GM19452 (cell line): ENCODE results near the gene ZNF831.

Experiments used
- ATAC-seq: cut with Tn5 transposase; IDR thresholded peaks from one replicate; pipeline ENCODE4 v1.9.1; 2021; ENCODE audit not compliant: unreplicated experiment

ZNF831 gene

GRCh38 chr20:59178983-59179595 is 15.5 kb downstream of the ZNF831 start:
- no peak for ATAC-seq

- ATAC-seq = no peak
Measured at GRCh38 chr20:59179988-59180387, 16.4 kb downstream of the ZNF831 start.

- ATAC-seq = no peak
Measured at GRCh38 chr20:59181936-59182335, 18.3 kb downstream of the ZNF831 start.

GRCh38 chr20:59182401-59183044 is 18.9 kb downstream of the ZNF831 start:
- no peak for ATAC-seq

DNA sequence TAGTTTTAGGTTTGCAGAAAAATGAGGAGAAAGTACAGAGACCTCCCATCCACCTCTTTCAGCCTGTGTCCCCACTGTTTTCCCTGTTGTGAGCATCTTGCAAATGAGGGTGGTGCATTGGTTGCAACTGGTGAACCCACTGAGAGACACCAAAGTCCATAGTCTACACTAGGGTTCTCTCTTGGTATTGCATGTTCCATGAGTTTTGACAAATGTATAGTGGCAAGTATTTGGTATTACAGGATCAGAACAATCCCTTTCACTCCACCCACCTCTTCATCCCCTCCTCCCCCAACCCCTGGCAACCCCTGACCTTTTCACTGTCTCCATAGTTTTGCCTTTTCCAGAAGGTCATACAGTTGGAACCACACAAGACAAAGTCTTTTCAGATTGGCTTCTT is 20.1 kb downstream of the ZNF831 start:
- ATAC-seq = no peak

GRCh38 chr20:59184880-59185447 is 21.3 kb downstream of the ZNF831 start:
- ATAC-seq = no peak

GRCh38 chr20:59185809-59186208 is 22.2 kb downstream of the ZNF831 start:
- ATAC-seq = no peak

GRCh38 chr20:59190466-59190865 is 26.8 kb downstream of the ZNF831 start:
- no peak for ATAC-seq

DNA sequence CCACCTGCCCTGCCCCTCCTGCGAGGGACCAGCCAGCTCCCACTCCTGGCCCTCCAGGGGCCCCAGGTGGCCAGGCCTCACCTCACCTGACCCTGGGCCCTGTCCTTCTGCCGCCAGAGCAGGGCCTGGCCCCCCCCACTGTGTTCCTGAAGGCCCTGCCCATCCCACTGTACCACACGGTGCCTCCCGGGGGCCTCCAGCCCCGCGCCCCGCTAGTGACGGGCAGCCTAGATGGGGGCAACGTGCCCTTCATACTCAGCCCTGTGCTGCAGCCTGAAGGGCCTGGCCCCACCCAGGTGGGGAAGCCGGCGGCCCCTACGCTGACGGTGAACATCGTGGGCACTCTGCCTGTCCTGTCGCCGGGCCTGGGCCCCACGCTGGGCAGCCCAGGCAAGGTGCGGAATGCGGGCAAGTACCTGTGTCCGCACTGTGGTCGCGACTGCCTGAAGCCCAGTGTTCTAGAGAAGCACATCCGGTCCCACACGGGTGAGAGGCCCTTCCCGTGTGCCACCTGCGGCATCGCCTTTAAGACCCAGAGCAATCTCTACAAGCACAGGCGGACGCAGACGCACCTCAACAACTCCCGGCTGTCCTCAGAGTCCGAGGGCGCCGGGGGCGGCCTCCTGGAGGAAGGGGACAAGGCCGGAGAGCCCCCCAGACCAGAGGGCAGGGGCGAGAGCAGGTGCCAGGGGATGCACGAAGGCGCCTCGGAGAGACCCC is 27.6 kb downstream of the ZNF831 start:
- ATAC-seq = no peak

DNA sequence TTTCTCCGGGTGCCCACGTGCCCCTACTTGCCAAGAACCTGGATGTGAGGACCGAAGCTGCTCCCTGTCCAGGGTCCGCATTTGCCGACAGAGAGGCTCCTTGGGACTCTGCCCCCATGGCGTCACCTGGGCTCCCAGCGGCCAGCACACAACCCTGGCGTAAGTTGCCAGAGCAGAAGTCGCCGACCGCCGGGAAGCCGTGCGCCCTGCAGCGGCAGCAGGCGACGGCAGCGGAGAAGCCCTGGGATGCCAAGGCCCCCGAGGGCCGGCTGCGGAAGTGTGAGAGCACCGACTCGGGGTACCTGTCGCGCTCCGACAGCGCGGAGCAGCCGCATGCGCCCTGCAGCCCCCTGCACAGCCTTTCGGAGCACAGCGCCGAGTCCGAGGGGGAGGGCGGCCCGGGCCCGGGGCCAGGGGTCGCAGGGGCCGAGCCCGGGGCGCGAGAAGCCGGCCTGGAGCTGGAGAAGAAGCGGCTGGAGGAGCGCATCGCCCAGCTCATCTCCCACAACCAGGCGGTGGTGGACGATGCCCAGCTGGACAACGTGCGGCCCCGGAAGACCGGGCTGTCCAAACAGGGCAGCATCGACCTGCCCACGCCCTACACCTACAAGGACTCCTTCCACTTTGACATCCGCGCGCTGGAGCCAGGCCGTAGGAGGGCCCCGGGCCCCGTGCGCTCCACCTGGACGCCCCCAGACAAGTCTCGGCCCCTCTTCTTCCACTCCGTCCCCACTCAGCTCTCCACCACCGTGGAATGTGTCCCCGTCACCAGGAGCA is 28.3 kb downstream of the ZNF831 start:
- no peak for ATAC-seq

DNA sequence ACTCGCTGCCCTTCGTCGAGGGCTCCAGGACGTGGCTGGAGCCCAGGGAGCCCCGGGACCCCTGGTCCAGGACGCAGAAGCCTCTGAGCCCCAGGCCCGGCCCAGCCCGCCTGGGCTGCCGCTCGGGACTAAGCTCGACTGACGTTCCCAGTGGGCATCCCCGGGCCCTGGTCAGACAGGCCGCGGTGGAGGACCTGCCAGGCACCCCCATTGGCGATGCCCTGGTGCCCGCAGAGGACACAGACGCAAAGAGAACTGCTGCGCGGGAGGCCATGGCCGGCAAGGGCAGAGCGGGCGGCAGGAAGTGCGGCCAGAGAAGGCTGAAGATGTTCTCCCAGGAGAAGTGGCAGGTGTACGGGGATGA is 28.9 kb downstream of the ZNF831 start:
- no peak for ATAC-seq

DNA sequence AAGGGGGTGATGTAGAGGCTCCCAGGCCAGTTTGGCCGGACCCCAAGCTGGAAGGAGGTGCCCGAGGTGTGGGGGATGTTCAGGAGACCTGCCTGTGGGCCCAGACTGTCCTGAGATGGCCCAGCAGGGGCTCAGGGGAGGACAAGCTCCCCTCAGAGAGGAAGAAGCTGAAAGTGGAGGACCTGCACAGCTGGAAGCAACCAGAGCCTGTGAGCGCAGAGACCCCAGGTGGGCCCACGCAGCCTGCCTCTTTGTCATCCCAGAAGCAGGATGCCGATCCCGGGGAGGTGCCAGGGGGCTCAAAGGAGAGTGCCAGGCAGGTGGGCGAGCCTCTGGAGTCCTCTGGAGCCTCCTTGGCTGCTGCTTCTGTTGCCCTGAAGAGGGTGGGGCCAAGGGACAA is 29.7 kb downstream of the ZNF831 start:
- no peak for ATAC-seq

GRCh38 chr20:59194023-59194935 is 30.7 kb downstream of the ZNF831 start:
- no peak for ATAC-seq

DNA sequence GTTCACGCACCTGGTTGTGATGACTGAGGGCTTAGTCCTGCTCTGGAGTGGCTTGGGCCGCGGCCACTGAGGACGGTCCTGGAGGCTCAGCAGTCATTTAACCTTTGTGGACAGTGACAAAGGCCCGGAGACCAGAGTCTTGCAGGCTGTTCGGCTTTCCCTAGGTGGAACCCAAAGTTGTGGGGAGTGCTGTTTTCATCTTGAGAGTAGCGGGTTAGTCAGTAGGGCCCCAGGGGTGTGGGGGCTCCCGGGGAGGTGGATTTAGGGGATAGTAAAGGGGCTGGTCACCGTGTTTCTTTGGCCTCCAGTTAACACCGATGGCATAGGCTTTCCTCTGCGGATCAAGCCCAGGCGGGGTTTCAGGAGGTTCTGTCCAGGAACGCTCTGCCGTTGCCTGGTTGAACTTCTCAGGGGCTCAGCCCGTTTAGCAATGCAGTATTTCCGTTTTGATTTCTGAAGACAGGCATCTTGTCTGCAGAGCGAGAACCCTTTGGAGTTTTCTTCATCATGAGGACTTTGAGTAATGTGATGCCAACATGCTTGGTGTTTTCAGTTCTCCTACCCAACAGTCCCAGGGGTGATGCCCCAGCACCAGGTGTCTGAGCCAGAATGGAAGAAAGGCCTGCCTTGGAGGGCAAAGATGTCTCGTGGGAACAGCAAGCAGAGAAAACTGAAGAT is 31.8 kb downstream of the ZNF831 start:
- no peak for ATAC-seq

- ATAC-seq = no peak
Measured at GRCh38 chr20:59204165-59204894, 40.7 kb downstream of the ZNF831 start.

DNA sequence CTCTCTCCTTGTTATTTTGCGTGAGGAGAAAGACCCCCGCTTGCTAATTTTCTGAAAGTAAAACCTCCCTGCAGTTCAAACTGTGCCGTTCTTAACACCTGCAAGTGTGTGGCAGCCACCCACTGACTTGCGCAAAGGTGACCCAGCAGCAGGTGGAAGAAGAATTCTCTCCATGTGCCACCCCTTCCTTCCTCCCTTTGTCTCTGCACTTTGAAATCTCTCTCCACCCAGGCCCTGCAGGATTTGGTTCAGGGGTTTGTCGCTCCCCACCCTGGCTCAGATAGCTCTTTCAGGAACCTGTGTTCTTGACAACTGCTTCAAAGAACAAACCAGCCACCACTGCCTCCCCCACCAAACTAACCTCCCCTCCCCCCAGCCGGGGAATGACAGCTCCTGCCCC is 41.4 kb downstream of the ZNF831 start:
- ATAC-seq = no peak

- ATAC-seq = no peak
Measured at GRCh38 chr20:59207235-59207634, 43.6 kb downstream of the ZNF831 start.

- no peak for ATAC-seq
Measured at GRCh38 chr20:59207742-59208357, 44.2 kb downstream of the ZNF831 start.

DNA sequence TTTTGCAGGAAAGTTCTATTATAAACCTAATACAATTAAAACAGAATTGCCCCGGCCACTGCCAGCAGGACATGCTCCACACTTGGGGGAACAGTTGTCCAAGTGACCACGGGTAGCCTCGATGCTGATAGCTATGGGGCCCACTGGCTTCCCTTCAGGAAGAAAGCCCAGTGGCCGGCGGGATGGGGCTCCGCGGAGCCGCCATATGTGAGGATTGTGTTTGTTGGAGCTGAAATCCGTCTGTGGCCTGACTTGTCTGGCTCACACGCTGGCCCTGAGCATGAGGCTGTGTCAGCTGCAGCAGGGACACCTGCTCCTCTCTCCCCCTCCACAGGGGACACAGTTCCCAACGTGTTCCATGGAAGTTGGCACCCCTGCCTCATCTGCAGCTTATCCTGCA is 46.6 kb downstream of the ZNF831 start:
- no peak for ATAC-seq
